HL-60 (cell line): ENCODE results near the gene RASSF5.
"Not testable (repeated sequence)": the region's sequence is repeated elsewhere in the genome, so short reads cannot be mapped to it uniquely, and the experiment has no call there.

Source experiments
- DNase-seq, 2 experiments: peaks; one replicate each; pipeline ENCODE4 v3.0.0-alpha.2; 2010 to 2020; ENCODE audit warnings: low read depth in 1 of 2, low spot score in 1 of 2
- H3K27ac ChIP-seq: fragments of 250-450 bp; sonication (Bioruptor Pico); replicated peaks from 2 replicates; pipeline ENCODE4 v1.5.1; 2020; ENCODE audit warnings: mild to moderate bottlenecking, moderate library complexity
- H3K27me3 ChIP-seq: fragments of 250-450 bp; sonication (Bioruptor Pico); 2 replicates; pipeline ENCODE4 v1.5.1; 2021; ENCODE audit warnings: mild to moderate bottlenecking, moderate library complexity; ENCODE audit not compliant: insufficient read depth, poor library complexity, severe bottlenecking
- H3K4me3 ChIP-seq: replicated peaks from 2 replicates; pipeline ENCODE4 v1.5.1; 2011; ENCODE audit warnings: mild to moderate bottlenecking, control low read depth, low read length; ENCODE audit not compliant: insufficient read depth
- CTCF ChIP-seq: IDR thresholded peaks from one replicate; pipeline ENCODE4 v1.5.1; 2011; ENCODE audit warnings: low read length, control low read depth, inconsistent platforms; ENCODE audit not compliant: insufficient read depth
- GABPA ChIP-seq: IDR thresholded peaks from 2 replicates; pipeline ENCODE4 v1.6.1; 2012; ENCODE audit warnings: low read depth
- POLR2AphosphoS5 ChIP-seq: IDR thresholded peaks from 2 replicates; pipeline ENCODE4 v1.6.1; 2012; ENCODE audit warnings: low read depth
- REST ChIP-seq: IDR thresholded peaks from 2 replicates; pipeline ENCODE4 v1.6.1; 2012; ENCODE audit warnings: low read depth; ENCODE audit not compliant: insufficient replicate concordance
- SPI1 ChIP-seq: IDR thresholded peaks from 2 replicates; pipeline ENCODE4 v1.6.1; 2012; ENCODE audit warnings: low read depth, mild to moderate bottlenecking, borderline replicate concordance

Gene RASSF5

DNA sequence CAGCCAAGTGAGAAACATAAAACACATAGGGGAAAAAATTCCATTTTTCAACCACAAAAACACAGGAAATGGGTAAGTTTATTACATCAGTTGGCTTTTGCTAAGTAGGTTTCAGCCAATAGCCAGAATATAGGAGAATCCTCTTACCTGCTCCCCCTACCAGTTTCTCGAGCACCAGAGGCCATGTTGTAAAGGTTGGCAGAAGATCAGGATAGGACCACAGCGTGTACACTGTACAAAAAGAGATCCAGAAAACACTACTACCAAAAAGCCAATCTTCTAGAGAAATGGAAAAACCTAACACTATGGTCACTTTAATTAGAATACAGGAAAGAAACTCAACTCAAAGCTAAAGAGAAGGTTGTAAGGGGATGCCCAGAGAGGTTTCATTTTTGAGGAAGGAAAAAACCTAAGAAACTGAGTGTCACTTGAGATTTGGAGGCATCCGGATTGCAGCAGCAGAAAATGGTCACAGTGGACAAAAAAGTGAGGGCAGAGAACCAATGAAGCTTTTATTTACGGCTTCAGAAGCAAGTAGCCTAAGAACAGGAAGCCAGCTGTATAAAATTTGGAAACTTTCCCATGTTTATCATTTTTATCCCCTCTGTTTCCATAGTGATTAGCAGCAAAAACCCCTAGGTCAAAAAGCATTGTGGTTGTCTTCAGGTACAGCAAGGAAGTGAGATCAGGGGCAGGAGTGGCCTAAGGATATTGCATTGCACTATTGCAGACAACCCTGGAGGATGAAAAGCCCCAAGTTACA is 102.1 kb downstream of the RASSF5 start:
- no peak overlapping the region for H3K4me3 ChIP-seq
- no peaks in the 10 kb centered on the region for H3K27me3 ChIP-seq
- TF ChIP-seq GABPA, result no peak
- TF ChIP-seq REST, result no peak
- TF ChIP-seq CTCF, result no peak
- no peak for TF ChIP-seq SPI1
- no peak for TF ChIP-seq POLR2AphosphoS5

GRCh38 chr1:206612129-206612876 is 105.0 kb downstream of the RASSF5 start, which contains the start of gene EIF2D:
Gene EIF2D (minus strand): TSS chr1:206612465. CDS start chr1:206612342, 123 bp downstream.
- peak; percentile 83 to 93 for DNase-seq
- no peaks in the 10 kb centered on the region for H3K27me3 ChIP-seq
- TF ChIP-seq SPI1, result 0 out of 2 replicates have a peak, but pooled peaks have one; percentile 1
- TF ChIP-seq GABPA, result peak; percentile 88
- peak; percentile 92 for TF ChIP-seq CTCF
- peak; percentile 77 for TF ChIP-seq REST
- peak; percentile 97 for TF ChIP-seq POLR2AphosphoS5
- H3K4me3 ChIP-seq, result peak within 1 kb of the TSS; percentile 71
- peak within 1 kb of the TSS; percentile 79 for H3K27ac ChIP-seq

More for the DNA sequence above, 102.1 kb downstream of the RASSF5 start:
- H3K27ac ChIP-seq, result no peak overlapping the region
- DNase-seq, result no peak

DNA sequence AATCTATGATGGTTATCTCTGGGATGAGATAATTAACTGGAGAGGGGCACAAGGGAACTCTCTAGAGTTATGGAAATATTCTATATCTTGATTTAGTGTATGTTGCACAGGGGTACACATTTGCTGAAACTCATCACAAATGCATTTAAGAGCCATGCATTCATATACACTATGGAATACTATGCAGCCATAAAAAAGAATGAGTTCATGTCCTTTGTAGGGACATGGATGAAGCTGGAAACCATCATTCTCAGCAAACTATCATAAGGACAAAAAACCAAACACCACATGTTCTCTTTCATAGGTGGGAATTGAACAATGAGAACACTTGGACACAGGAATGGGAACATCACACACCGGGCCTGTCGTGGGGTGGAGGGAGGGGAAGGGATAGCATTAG is 119.1 kb downstream of the RASSF5 start:
- not testable (repeated sequence) for DNase-seq, H3K4me3 ChIP-seq, H3K27ac ChIP-seq, H3K27me3 ChIP-seq

DNA sequence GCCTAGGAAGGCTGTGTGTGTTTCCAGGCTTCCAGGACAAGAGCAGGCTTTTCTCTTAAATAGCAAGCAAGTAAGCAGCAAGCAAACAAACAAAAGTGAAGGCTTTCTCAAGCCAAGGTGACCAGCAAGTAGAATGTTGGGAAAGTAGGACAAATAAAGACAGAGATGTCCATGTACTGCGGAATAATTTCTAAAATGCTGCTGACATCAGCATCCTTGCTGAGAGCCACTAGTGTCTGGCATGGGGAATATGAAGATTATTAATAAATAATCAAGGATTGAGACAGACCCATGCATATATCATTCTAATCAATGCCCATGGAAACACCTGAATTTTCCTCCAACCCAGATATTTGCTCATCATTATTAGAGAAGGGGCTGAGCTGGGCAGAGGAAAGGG is 121.6 kb downstream of the RASSF5 start:
- DNase-seq, result no peak
- no peak for TF ChIP-seq GABPA
- no peak for TF ChIP-seq SPI1
- TF ChIP-seq POLR2AphosphoS5, result no peak
- TF ChIP-seq CTCF, result no peak
- TF ChIP-seq REST, result no peak
- Histone ChIP-seq H3K27ac (no peak overlapping the region), H3K4me3 (no peak overlapping the region), H3K27me3 (peaks cover 3% of the 10 kb centered on the region)
